ENCODE data around the gene PLCG2.
A peak's percentile ranks its signal among the peaks of the same experiment; 100 is the strongest.

Gene PLCG2

GRCh38 chr16:81767987-81768592 is 11.0 kb upstream of the PLCG2 start:
- H3K27ac ChIP-seq: no peak overlapping the region
- no peak for TF ChIP-seq ZFX (IDR thresholded peaks at IDR 0.05; ENCODE audit: borderline replicate concordance)
- TF ChIP-seq CTCF (IDR thresholded peaks at IDR 0.05): no peak

GRCh38 chr16:81770008-81770407 is 9.1 kb upstream of the PLCG2 start:
- no peak overlapping the region for H3K27ac ChIP-seq
- TF ChIP-seq ZFX (IDR thresholded peaks at IDR 0.05; ENCODE audit: borderline replicate concordance) (no peak), CTCF (IDR thresholded peaks at IDR 0.05) (no peak)

GRCh38 chr16:81774348-81774747 is 4.7 kb upstream of the PLCG2 start:
- no peak overlapping the region for H3K27ac ChIP-seq

GRCh38 chr16:81775570-81775969 is 3.5 kb upstream of the PLCG2 start:
- TF ChIP-seq CTCF (IDR thresholded peaks at IDR 0.05) (no peak), ZFX (IDR thresholded peaks at IDR 0.05; ENCODE audit: borderline replicate concordance) (no peak)
- H3K27ac ChIP-seq: no peak overlapping the region

More at GRCh38 chr16:81774348-81774747, 4.7 kb upstream of the PLCG2 start:
- TF ChIP-seq ZFX (IDR thresholded peaks at IDR 0.05; ENCODE audit: borderline replicate concordance) (no peak), CTCF (IDR thresholded peaks at IDR 0.05) (no peak)

GRCh38 chr16:81778231-81778630 is 860 bp upstream of the PLCG2 start:
- no peak overlapping the region for H3K27ac ChIP-seq
- TF ChIP-seq CTCF (IDR thresholded peaks at IDR 0.05): no peak
- TF ChIP-seq ZFX (IDR thresholded peaks at IDR 0.05; ENCODE audit: borderline replicate concordance): no peak

GRCh38 chr16:81779536-81780320 is 637 bp downstream of the PLCG2 start:
- no peak for TF ChIP-seq ZFX (IDR thresholded peaks at IDR 0.05; ENCODE audit: borderline replicate concordance)
- TF ChIP-seq CTCF (IDR thresholded peaks at IDR 0.05): 0 out of 2 replicates have a peak, but pooled peaks have one; percentile 9
- no peak overlapping the region for H3K27ac ChIP-seq

GRCh38 chr16:81780350-81780749 is 1.3 kb downstream of the PLCG2 start:
- TF ChIP-seq ZFX (IDR thresholded peaks at IDR 0.05; ENCODE audit: borderline replicate concordance) (no peak), CTCF (IDR thresholded peaks at IDR 0.05) (no peak)

More at GRCh38 chr16:81780350-81780749, 1.3 kb downstream of the PLCG2 start:
- H3K27ac ChIP-seq: no peak overlapping the region
